Measurements from ENCODE around the gene TULP3. TPM values are rescaled to one million over a fixed set of nuclear protein-coding genes. Genes with fewer than 3 reads are reported as not detected.

The TULP3 gene
- total and polyA plus RNA-seq, 2 of the 8 experiments (the other 6 are each of a cell fraction or from before 2014, with no cell fraction given): 18.4 to 21.2 TPM

GRCh38 chr12:2919249-2919648 lies 28.6 kb downstream of the TULP3 start:
- no peak overlapping the region for H3K4me2 ChIP-seq (ENCODE audit: insufficient read depth in 1 of 2, low read depth in 2 of 2, low read length in 2 of 2)
- DNase-seq (ENCODE audit: low read depth in 1 of 2, low spot score in 2 of 2) (no peak), FAIRE-seq (no peak)
- H4K91ac ChIP-seq (replicated peaks; ENCODE audit: insufficient read length, low read length): no peak overlapping the region
- H3K36me3 ChIP-seq (ENCODE audit: control insufficient read depth in 2 of 4, insufficient read depth in 4 of 4, low read length in 3 of 4): peaks cover 0 to 4% (median 0%) of the 10 kb centered on the region in 4 experiments; a peak in 3 of 8 replicates
- no peak overlapping the region for H2AFZ ChIP-seq (ENCODE audit: low read length)
- H3K4me3 ChIP-seq (ENCODE audit: extremely low read depth in 1 of 4, insufficient read depth in 2 of 4, low read depth in 3 of 4, low read length in 4 of 4): no peak overlapping the region
- peaks cover 0 to 7% (median 2%) of the 10 kb centered on the region in 4 experiments; a peak in 5 of 7 replicates for H3K4me1 ChIP-seq (replicated peaks in 1 of 4; ENCODE audit: control insufficient read depth in 3 of 4, insufficient read depth in 4 of 4, low read length in 3 of 4)
- ChIA-PET POLR2A (ENCODE audit: partially characterized antibody) (interaction anchor here (0.7 kb wide), 2 partner anchors 60 to 120 kb away, joined by 3 to 4 read pairs; no protein-coding TSS in a partner anchor), CTCF (ENCODE audit: partially characterized antibody) (no interaction called here)
- TF ChIP-seq BCL11A (IDR thresholded peaks at IDR 0.05; ENCODE audit: low read depth in 2 of 2, low read length in 2 of 2) (no peak), ATF2 (IDR thresholded peaks at IDR 0.05; ENCODE audit: low read length) (no peak), NANOG (IDR thresholded peaks at IDR 0.05; ENCODE audit: insufficient read depth, low read depth, low read length, poor library complexity, severe bottlenecking) (no peak), SAP30 (IDR thresholded peaks at IDR 0.05; ENCODE audit: insufficient read depth, insufficient replicate concordance, low read length) (no peak), RNF2 (IDR thresholded peaks at IDR 0.05; ENCODE audit: borderline replicate concordance, low read depth, low read length, missing control alignments, poor library complexity, severe bottlenecking) (no peak), EP300 (IDR thresholded peaks at IDR 0.05; ENCODE audit: borderline replicate concordance in 1 of 2, low read depth in 2 of 2, low read length in 2 of 2) (no peak), KDM4A (IDR thresholded peaks at IDR 0.05; ENCODE audit: low read depth, low read length, severe bottlenecking) (no peak), YY1 (IDR thresholded peaks at IDR 0.05; ENCODE audit: low read depth, low read length) (no peak)
- TF ChIP-seq, protein P1, sequence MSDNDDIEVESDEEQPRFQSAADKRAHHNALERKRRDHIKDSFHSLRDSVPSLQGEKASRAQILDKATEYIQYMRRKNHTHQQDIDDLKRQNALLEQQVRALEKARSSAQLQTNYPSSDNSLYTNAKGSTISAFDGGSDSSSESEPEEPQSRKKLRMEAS (IDR thresholded peaks at IDR 0.05): no peak
- TF ChIP-seq, protein P2, sequence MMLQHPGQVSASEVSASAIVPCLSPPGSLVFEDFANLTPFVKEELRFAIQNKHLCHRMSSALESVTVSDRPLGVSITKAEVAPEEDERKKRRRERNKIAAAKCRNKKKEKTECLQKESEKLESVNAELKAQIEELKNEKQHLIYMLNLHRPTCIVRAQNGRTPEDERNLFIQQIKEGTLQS (IDR thresholded peaks at IDR 0.05; ENCODE audit: insufficient read depth, low read depth, low read length): no peak
- no peaks in the 10 kb centered on the region for H4K20me1 ChIP-seq (replicated peaks in 1 of 2; ENCODE audit: control insufficient read depth in 1 of 2, insufficient read depth in 2 of 2, low read length in 2 of 2)
- H3K4ac ChIP-seq (replicated peaks; ENCODE audit: insufficient read length, low read depth, low read length): no peak overlapping the region
- no peaks in the 10 kb centered on the region for H3K23me2 ChIP-seq (ENCODE audit: low read depth, low read length)
- no peaks in the 10 kb centered on the region for H3K9me3 ChIP-seq (ENCODE audit: insufficient read depth in 2 of 2, low read depth in 1 of 2, low read length in 1 of 2)
- no peaks in the 10 kb centered on the region; the same call in 1 of the 2 replicates for H3K79me1 ChIP-seq (ENCODE audit: low read depth, low read length)
- no peak overlapping the region for H4K8ac ChIP-seq (ENCODE audit: extremely low read depth, insufficient read depth, low read length)
- no peak overlapping the region for H2BK20ac ChIP-seq (ENCODE audit: low read length)
- H4K5ac ChIP-seq (ENCODE audit: insufficient read length, low read depth, low read length): no peak overlapping the region
- no peak overlapping the region for H3K18ac ChIP-seq (ENCODE audit: extremely low read depth, low read length)
- H2BK12ac ChIP-seq (ENCODE audit: low read depth, low read length): no peak overlapping the region
- H3K79me2 ChIP-seq (ENCODE audit: control insufficient read depth in 1 of 2, insufficient read depth in 2 of 2, low read length in 2 of 2): no peaks in the 10 kb centered on the region
- no peak overlapping the region for H2BK15ac ChIP-seq (ENCODE audit: low read length)
- H2AK5ac ChIP-seq (ENCODE audit: low read depth, low read length): no peak overlapping the region
- H3K14ac ChIP-seq (ENCODE audit: insufficient read length): no peak overlapping the region
- no peak overlapping the region for H2BK120ac ChIP-seq (replicated peaks; ENCODE audit: low read depth, low read length)
- no peaks in the 10 kb centered on the region for H3K27me3 ChIP-seq (replicated peaks in 1 of 4; ENCODE audit: control insufficient read depth in 3 of 4, extremely low read depth in 1 of 4, insufficient read depth in 3 of 4, low read length in 3 of 4)
- no peak overlapping the region for H3K27ac ChIP-seq (ENCODE audit: low read depth, low read length)
- H3K23ac ChIP-seq (ENCODE audit: insufficient read length): no peak overlapping the region
- no peak overlapping the region for H3K56ac ChIP-seq (replicated peaks; ENCODE audit: insufficient read length, low read depth, low read length)
- no peak overlapping the region for H3K9ac ChIP-seq (replicated peaks in 1 of 4; ENCODE audit: extremely low read depth in 1 of 4, low read depth in 3 of 4, low read length in 3 of 4)
- WGBS, 2 experiments (ENCODE audit: extremely low coverage in 1 of 2, insufficient coverage in 1 of 2, insufficient read length in 1 of 2, insufficient replicate concordance in 2 of 2, low coverage in 1 of 2, low lambda C conversion rate in 2 of 2, missing lambda C conversion rate in 1 of 2): 94% methylated on average over 2 of the region's 2 CpGs; no CpG with 5 or more reads in 1 of the 2 experiments
- H2BK5ac ChIP-seq (ENCODE audit: low read depth, low read length): no peak overlapping the region
